Thyroid gland (tissue), 4 donors: ENCODE measurements around the gene CCDC24.

Experiments
- CTCF ChIP-seq, 6 experiments: fragments of 200-600 bp in 3 of 6; fragments of 450-650 bp in 3 of 6; sonication (generic) in 3 of 6; IDR thresholded peaks; one replicate each; pipeline ENCODE4 v1.5.1; 2016 to 2019; ENCODE audit warnings: antibody characterized with exemption in 6 of 6, mild to moderate bottlenecking in 2 of 6, inconsistent platforms in 1 of 6, moderate library complexity in 1 of 6
- POLR2A ChIP-seq, 2 donors: fragments of 450-650 bp; IDR thresholded peaks; one replicate each; pipeline ENCODE4 v1.6.1; 2017; ENCODE audit warnings: antibody characterized with exemption in 2 of 2, mild to moderate bottlenecking in 2 of 2, moderate library complexity in 1 of 2

DNA sequence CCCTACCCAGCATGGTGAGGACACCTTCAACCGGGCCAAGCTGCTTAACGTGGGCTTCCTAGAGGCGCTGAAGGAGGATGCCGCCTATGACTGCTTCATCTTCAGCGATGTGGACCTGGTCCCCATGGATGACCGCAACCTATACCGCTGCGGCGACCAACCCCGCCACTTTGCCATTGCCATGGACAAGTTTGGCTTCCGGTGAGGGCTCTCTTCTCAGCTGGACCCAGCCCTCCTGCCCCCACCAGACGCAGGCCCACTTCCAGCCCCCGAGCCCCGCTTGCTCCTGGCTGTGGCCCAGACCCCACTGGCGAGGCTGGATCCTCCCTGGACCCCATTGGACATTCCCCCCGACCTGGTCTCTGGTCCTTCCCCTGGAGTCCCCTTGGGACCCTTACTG is 6.5 kb upstream of the CCDC24 start:
- TF ChIP-seq CTCF (IDR thresholded peaks at IDR 0.05), result no peak
- TF ChIP-seq POLR2A (IDR thresholded peaks at IDR 0.05), result no peak
